ENCODE results near the gene GALNT18. TPM values are rescaled to one million over a fixed set of nuclear protein-coding genes. Genes with fewer than 3 reads are reported as not detected.

GALNT18 gene
- total RNA-seq, 1 experiment from 2014 or later = 1.7 TPM

- Histone ChIP-seq H3K4me1 (ENCODE audit: insufficient read depth, low read length) (no peaks in the 10 kb centered on the region), H3K4ac (ENCODE audit: low read depth, low read length) (no peak overlapping the region), H2BK20ac (ENCODE audit: low read depth, low read length, poor library complexity, severe bottlenecking) (no peak overlapping the region), H2AK5ac (ENCODE audit: insufficient read length, low read length) (no peak overlapping the region), H4K20me1 (ENCODE audit: control insufficient read depth, insufficient read depth, insufficient read length) (peaks cover 2% of the 10 kb centered on the region), H4K8ac (replicated peaks; ENCODE audit: insufficient read length, low read depth, low read length) (no peak overlapping the region), H3K79me1 (ENCODE audit: insufficient read depth, low read depth, low read length, poor library complexity, severe bottlenecking) (no peaks in the 10 kb centered on the region), H2BK120ac (ENCODE audit: low read depth, low read length, poor library complexity, severe bottlenecking) (no peak overlapping the region), H3K9ac (ENCODE audit: extremely low read depth, insufficient read length, low read length) (no peak overlapping the region), H2BK12ac (ENCODE audit: insufficient read length, low read depth, low read length) (no peak overlapping the region), H3K9me3 (ENCODE audit: control insufficient read depth, low read depth, low read length) (no peaks in the 10 kb centered on the region), H3K18ac (ENCODE audit: insufficient read length, low read depth, low read length) (no peak overlapping the region), H3T11ph (ENCODE audit: low read length) (no peak overlapping the region), H3K4me2 (ENCODE audit: insufficient read depth, insufficient read length, low read length) (no peak overlapping the region), H3K27ac (ENCODE audit: insufficient read length, low read depth, low read length) (no peak overlapping the region), H2BK5ac (ENCODE audit: insufficient read length, low read length) (no peak overlapping the region), H3K27me3 (ENCODE audit: insufficient read depth, low read length) (no peaks in the 10 kb centered on the region), H4K5ac (ENCODE audit: insufficient read length, low read depth, low read length) (no peak overlapping the region), H3K23ac (ENCODE audit: insufficient read length, low read depth, low read length) (no peak overlapping the region), H3K79me2 (ENCODE audit: insufficient read depth, low read length) (no peaks in the 10 kb centered on the region), H3K23me2 (ENCODE audit: insufficient read length, low read depth, low read length, poor library complexity, severe bottlenecking) (no peaks in the 10 kb centered on the region), H3K56ac (ENCODE audit: insufficient read length, low read depth, low read length) (no peak overlapping the region), H4K91ac (ENCODE audit: insufficient read length, low read depth, low read length) (no peak overlapping the region), H2AFZ (ENCODE audit: low read length) (no peak overlapping the region), H3K14ac (ENCODE audit: insufficient read depth, low read length) (no peak overlapping the region), H2BK15ac (ENCODE audit: low read depth, low read length) (no peak overlapping the region)
- TF ChIP-seq, protein P1, sequence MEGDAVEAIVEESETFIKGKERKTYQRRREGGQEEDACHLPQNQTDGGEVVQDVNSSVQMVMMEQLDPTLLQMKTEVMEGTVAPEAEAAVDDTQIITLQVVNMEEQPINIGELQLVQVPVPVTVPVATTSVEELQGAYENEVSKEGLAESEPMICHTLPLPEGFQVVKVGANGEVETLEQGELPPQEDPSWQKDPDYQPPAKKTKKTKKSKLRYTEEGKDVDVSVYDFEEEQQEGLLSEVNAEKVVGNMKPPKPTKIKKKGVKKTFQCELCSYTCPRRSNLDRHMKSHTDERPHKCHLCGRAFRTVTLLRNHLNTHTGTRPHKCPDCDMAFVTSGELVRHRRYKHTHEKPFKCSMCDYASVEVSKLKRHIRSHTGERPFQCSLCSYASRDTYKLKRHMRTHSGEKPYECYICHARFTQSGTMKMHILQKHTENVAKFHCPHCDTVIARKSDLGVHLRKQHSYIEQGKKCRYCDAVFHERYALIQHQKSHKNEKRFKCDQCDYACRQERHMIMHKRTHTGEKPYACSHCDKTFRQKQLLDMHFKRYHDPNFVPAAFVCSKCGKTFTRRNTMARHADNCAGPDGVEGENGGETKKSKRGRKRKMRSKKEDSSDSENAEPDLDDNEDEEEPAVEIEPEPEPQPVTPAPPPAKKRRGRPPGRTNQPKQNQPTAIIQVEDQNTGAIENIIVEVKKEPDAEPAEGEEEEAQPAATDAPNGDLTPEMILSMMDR (conservative IDR thresholded peaks at IDR 0.05) = no peak
- Mint-ChIP-seq H3K4me1 (peaks cover 12 to 13% of the 10 kb centered on the region in 2 experiments), H3K27ac (no peak overlapping the region), H3K4me3 (no peak overlapping the region), H3K36me3 (ENCODE audit: insufficient read depth in 1 of 3, low read depth in 3 of 3) (no peaks in the 10 kb centered on the region; a peak in 1 of 7 replicates), H3K27me3 (ENCODE audit: low read depth) (no peaks in the 10 kb centered on the region; the same call in 1 of the 2 replicates), H3K9me3 (no peaks in the 10 kb centered on the region; a peak in 1 of 5 replicates)
- no CpG with 5 or more reads among the region's 6 CpGs for WGBS (ENCODE audit: extremely low coverage, insufficient read length, low lambda C conversion rate)
- no peak for DNase-seq
Measured at GRCh38 chr11:11446967-11447366, 174.8 kb downstream of the GALNT18 start.
